Putamen (tissue), 1 donor: ENCODE measurements around the gene EIF3B.
"Not testable (repeated sequence)": the region's sequence is repeated elsewhere in the genome, so short reads cannot be mapped to it uniquely, and the experiment has no call there.

Experiments
- DNase-seq: peaks from one replicate; pipeline ENCODE4 v3.0.0-alpha.2; 2016; ENCODE audit warnings: low spot score

The EIF3B gene

DNA sequence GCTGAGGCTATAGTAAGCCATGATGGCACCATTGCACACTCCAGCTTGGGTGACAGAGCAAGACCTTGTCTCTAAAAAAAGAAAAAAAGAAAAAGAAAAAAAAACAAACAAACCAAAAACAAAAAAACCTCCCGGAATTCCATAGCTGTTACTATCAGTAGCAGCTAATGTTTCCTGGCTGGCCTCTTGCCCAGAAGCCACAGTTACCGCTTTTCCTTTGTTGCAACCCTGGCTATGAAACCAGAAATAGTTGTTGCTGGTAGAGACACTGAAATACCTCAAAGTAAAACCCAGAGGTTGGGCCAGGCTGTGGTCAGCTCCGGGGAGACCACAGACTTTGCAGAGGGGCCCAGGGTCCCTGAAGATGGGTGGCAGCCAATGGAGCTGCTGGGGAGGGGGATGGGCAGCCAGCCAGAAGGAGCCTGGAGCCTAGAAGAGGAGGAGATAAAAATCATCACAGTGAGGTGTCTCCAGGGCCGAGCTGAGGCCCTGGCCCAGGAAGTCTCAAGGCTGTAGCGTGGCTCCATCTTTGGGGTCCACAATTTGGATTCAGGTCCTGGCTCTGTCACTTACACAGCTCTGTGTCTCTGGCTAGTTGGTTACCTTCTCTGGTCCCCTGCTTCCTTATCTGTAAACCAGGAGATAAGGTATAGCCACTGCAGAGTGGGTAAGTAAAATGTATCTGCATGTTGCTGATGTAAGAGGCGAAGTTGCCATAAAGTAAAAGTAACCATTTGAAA is 45.4 kb downstream of the EIF3B start:
- DNase-seq, result peak; percentile 40

DNA sequence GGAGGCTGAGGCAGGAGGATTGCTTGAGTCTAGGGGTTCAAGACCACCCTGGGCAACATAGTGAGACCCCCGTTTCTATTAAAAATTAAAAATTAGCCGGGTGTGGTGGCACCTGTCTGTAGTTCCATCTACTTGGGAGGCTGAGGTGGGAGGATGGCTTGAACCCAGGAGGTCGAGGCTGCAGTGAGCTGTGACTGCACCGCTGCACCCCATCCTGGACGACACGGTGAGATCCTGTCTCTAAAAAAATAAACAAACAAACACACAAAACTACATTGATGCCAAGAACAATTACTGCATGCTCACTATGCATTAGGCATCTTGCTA is 48.0 kb downstream of the EIF3B start:
- DNase-seq, result no peak

DNA sequence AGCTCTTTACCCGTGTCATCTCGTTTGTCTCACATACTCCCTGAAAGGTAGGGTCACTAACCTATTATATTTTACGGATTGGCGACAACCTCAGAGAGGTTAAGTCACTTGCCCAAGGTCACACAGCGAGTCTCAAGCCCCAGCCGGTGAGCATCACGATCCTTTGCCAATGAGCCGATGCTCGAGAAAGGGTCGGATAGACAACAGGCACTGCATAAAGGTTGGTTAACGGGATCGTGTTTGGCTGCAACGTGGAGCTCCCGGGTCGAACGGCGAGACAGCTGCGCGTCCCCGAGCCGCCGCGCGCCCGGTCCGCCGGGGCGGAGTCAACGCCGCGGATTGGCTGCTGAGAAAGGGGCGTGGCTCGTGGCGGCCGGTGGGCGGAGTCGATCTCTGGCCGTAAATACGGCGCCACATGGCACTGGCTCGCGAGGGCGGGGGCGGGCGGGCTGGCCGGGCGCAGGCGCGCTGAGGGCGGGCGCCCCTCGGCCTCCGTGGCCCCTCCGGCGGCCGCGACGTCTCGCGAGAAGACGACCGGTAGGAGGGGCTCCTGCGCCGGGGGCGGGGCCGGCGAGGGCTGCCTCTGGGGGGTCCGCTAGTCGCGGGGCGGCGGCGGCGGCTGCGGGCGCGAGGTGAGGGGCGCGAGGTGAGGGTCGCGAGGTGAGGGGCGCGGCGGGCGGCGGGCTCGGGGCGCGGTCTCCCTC is 48.5 kb downstream of the EIF3B start, which contains the start of gene CHST12:
CHST12 (plus strand) TSS at position 598 of the 704 bp plus-strand sequence. CDS start 29,029 bp downstream, outside the sequence.
- DNase-seq, result peak; percentile 92

DNA sequence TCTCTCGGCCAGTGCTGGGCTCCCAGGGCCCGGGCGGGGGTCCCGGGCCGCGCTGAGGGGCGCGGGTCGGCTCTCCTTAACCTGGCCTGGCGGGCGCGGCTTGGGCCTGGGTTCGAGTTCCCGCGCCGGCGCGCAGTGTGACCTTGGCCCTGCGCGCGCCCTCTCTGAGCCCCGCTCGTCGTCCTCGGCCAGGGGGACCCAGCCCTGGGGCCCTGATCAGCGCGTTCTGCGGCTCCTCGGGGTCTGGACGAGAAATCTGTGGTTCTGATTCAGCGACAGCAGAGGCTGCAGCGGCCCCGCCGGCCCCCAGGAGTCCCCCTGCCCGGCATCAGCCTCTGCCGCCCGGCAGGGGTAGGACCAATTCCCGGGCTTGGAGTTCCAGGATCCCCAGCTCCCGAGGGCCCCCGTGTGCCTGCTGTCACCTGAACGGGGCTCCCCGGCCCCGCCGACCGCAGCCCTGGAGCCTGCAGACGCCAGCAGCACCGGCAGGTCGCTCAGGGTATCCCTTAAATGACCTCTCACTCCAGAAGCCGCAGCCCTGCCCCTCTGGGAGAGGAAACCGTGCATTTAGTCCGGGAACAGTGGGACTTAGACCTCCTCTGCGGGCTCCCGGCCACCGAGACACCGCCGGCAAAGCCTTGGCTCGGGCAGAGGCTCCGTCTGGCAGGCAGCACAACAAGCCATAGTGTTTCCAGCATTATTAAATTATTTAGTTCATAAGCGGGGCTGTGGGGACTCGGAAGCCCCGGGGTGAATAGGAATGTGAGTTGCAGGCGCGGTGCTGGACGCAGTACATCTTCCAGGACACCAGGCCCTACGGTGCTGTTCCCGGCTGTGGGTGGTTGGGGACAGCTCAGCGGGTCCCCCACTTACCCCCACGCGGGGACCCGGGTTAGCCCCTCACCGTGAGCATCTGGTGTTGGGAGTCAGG is 49.4 kb downstream of the EIF3B start:
- DNase-seq, result no peak

DNA sequence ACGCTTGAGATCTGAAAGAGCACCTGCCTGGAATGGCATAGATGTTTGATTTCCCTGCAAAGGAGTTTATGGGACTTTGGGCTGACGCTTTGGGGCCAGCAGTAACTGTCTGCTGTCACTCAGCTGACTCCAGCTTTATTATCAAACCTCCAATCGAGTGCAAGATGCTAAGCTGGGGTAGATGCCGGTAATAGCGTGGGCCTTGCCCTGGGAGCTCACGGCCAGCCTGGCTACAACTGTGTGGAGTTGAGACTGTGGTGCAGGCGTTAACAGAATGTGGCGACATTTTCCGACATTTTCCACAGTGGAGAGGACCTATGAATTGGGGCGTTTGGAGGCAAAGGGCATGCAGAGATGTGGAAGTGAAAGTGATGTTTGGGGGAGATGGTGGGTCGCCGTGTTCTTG is 50.1 kb downstream of the EIF3B start:
- no peak for DNase-seq

DNA sequence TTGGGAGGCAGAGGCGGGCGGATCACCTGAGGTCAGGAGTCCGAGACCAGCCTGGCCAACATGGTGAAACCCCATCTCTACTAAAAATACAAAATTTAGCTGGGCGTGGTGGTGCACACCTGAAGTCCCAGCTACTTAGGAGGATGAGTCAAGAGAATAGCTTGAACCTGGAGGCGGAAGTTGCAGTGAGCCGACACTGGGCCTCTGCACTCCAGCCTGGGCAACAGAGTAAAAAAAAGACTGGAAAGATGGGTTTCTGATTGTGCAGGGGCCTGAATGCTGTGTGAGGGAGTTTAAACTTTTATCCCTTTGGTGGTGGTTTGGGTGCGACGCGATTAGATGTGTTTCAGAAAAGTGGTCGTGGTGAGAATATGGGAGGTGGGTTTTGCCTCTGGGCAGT is 50.6 kb downstream of the EIF3B start:
- DNase-seq, result no peak

DNA sequence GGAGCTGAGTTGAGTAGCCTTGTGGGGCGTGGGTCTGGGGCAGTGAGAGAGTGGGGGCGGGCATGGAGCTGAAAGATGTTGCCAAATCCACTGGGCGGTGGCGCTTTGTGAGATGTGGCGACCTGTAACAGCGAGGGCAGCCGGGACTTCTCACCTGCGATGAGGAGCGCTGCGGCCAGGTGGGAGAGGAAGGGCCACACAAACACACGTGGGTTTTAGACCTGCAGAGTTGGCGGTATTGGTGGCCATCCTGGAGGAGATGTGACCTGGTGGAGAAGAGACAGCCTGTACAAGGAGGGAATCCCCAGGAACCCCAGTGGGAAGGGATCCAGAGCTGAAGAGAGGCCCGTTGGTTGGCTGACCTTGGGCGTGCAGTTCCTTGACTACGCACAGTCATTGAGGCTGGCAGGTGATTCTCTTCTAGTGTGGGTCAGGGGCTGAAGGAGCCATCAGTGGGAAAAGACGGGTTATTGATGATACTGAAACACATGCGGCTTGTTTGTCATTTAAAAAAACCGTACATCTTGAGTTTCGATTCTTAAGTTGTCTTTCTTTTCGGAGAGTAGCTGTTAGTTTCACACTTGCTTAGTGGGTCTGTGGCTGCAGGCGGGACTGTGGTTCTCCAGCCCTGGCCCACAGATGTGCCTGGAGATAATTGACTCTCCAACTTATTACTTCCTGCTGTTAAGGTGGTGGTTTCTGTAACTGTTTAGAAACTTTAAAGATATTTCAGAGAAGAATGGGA is 51.1 kb downstream of the EIF3B start:
- DNase-seq, result no peak

DNA sequence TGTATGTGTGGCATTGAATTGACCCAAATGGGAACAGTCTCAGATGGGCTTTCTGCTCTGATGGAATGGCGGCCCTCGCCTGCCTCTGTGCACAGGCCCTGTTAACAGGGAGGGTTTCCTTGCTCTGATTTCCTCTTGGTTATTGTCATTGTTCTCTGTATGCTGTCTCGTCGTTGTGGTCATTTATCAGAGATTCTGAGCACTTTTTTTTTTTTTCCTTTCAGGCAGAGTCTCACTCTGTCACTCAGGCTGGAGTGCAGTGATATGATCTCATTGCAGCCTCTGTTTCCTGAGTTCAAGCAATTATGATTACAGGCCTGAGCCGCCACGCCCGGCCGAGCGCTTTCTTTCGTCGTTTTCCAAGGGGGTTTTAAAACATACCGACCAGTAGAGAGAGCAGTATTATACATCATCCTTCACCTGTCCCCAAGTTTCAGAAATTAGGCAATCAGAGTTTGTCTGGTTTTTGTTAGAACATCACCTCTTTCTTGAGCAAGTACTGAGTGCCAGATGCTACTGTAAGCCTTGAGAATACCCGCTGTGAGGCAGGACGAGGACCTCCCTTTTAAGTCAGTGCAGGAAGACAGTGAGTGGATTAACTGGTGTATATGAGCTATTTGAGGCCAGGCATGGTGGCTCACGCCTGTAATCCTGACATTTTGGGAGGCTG is 55.3 kb downstream of the EIF3B start:
- no peak for DNase-seq

DNA sequence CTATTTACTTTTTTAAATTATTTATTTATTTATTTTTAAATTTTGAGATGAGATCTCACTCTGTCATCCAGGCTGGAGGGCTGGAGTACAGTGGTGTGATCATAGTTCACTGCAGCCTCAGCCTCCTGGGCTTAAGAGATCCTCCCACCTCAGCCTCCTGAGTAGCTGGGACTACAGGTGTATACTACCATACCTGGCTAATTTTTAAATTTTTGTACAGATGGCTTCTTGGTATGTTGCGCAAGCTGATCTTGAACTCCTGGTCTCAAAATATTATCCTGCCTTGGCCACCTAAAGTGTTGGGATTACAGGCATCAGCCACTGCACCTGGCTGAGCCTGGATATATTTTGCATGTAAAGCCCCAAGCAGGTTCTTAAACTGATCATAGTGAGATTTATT is 56.4 kb downstream of the EIF3B start:
- DNase-seq, result no peak

DNA sequence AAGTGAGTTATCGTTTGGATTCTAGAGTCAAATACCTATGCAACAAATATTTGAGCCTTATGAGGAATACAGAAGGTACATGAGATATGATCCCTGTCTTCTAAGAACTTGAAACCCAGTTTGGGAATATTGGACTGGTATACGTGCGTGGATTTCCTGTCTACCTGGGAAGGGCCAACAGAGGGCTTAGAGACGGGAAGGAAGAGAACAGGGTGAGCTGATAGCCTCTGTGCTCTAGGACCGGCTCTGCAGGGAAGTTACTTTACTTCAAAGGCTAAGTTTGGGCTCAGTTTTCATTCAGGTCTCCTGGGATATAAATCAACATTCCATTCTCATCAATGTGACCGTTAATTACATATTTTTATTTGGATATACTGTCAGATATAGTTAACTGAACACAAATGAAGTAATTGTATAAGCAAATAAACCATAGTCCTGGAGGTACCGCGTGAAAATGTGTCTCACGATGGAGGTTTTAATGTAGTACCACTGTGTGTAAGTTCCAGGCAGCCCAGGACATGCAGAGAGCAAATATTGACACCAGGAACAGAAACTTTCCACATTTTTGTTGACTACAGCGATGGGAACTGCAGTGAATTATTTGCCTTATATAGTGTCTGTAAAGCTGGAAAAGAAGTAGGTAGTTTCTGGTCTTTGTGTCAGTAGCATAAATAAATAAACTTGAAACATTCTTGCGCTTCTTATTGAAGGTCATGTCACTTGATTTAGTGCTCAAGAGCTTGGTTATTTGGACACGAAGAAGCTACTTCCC is 57.4 kb downstream of the EIF3B start:
- DNase-seq, result no peak

DNA sequence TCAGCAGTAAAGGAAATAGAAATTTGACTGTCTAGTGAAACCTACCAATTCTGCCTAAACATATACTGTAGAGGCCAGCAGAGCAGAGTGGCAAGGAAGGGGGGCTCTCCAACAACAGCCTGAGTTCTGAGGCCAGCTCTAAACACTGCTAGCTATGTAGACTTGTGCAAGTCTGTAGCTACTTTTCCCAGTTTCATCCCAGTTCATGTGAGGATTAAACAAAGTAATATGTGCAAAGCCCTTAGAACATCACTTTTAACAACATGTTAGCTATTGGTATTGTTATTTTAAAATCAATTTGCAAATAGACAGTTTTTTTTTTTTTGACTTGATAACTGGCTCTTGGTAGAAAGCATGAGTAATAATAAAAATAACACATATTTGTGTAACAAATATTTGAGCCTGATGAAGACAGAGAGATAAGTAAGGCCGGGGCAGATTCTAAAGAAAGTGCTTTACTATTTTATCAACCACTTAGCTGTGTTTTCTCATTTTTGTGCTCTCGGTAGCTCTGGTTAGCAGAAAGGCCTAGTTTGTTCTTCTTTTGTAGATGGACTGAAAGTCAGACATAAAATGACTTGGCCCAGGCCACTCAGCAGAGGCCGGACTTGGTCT is 58.1 kb downstream of the EIF3B start:
- DNase-seq, result no peak

DNA sequence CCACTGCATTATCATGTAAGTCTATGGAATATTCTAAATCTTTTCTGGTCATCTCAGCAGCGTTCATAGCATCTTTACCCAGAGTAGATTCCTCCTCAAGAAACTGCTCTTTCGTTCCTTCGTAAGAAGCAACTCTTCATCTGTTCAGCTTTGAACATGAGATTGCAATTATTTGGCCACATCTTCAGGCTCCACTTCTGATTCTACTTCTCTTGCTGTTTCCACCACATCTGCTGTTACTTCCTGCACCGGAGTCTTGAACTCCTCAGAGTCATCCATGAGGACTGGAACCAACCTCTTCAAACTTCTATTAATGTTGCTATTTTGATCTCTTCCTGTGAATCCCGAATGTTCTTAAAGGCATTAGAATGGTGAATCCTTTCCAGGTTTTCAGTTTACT is 61.4 kb downstream of the EIF3B start:
- no peak for DNase-seq

DNA sequence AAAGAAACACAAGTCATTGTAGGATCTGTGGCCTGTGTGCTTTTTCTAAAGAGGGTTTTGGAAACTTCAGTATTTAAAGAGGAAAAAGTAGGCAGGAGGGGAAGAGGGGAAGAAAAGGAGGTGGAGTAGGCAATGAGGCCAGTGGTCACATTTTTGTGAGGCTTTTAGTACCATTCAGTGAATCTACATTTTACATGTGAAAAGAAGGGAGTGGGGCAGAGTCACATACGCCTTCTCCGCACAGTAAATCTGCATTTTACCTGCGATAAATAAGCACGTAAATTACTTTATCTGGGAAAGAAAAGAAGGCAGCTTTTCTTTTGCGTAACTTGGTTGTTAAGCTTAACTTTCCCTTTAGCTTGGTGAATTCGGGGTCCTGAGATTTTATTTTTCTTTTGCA is 62.0 kb downstream of the EIF3B start:
- no peak for DNase-seq

DNA sequence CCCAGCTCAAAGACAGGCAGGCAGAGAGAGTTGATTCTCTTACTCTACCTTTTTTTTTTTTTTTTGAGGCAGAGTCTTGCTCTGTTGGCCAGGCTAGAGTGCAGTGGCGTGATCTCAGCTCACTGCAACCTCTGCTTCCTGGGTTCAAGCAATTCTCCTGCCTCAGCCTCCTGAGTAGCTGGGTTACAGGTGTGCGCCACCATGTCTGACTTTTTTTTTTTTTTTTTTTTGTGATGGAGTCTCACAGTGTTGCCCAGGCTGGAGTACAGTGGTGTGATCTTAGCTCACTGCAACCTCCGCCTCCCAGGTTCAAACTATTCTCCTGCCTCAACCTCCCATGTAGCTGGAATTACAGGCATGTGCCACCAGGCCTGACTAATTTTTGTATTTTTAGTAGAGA is 62.6 kb downstream of the EIF3B start:
- not testable (repeated sequence) for DNase-seq

DNA sequence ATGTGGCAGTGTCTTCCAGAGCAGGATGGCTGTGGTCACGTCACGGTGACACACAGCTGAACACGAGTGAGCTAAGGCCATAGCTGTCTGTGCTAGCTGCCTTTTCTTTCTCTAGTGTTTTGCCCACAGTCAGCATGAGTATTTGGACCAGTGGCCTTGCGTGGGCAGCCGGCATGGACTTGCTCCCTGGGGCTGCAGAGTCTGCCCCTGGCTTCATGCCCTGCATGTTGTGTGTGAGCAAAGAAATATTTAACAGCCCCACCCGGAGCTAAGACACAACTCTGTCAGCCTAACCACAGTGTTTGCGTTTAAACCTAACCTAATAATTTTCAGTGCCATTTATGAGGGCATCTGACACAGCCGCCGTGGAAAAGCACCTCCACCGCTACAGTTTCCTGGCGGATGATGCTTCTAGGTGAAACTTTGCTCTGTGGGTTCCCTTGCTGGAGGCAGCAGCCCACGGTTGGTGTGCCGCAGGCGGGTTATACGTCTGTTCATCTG is 63.4 kb downstream of the EIF3B start:
- DNase-seq, result peak; percentile 48

DNA sequence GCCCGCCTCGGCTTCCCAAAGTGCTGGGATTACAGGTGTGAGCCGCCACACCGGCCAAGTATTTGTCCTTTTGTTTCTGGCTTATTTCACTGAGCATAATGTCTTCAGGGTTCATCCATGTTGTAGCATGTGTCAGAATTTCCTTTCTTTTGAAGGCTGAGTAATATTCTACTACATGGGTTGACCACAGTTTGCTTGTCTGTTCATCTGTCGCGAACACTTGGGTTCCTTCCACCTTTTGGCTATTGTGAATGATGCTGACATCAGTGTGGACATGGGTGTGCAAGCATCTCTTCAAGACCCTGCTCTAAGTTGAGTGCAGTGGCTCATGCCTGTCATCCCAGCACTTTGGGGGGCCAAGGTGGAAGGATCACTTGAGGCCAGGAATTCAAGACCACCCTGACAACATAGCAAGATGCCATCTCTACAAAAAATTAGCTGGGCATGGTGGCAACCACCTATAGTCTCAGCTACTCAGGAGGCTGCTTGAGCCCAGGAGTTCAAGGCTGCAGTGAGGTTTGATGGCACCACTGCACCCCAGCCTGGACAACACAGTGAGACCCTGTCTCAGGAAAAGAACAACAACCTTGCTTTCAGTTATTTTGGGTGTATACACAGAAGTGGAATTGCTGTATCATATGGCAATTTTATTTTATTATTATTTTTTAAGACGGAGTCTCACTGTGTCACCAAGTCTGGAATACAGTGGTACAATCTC is 65.7 kb downstream of the EIF3B start:
- DNase-seq, result no peak

DNA sequence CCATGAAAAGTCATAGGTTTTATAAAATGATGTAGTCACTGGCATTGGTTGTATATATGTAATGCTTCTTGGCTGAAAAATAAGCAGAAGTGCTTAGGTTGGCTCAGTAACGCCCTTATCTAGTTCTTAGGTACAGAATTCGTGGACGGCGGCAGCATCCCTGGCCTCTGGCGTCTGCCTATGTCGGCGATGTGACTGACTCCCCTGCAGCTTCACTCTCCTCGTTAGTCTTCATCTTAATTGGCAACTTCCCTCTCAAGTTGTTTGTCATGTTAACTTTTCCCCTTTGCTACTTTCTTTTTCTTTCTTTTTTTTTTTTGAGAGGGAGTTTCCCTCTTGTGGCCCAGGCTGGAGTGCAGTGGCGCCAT is 67.3 kb downstream of the EIF3B start:
- no peak for DNase-seq

DNA sequence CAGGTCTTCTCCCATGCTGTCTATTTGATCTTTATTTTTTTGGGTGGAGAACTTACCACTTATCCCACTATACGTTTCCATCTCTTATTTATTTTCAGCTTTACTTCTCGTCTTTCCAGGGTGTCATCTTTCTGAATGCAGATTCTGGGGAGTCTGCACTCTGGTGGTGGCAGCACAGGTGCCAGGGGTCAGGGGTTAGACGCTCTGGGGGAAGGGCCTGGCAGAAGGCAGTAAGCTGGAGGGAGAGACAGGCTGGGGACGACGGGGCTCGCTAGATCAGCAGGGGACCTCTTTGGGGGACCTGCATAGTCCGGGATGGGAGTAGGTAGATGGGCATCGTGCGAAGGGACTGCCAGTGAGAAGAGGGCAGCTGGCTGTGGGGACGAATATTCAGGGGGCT is 71.1 kb downstream of the EIF3B start:
- no peak for DNase-seq
